Body of pancreas (tissue), 4 donors: Measurements from ENCODE around the gene CFAP97D2. TPM values are rescaled to one million over a fixed set of nuclear protein-coding genes. Genes with fewer than 3 reads are reported as not detected.

Source experiments
- ATAC-seq: fragments of 150-250 bp; one replicate; pipeline ENCODE4 v1.9.1; 2016
- DNase-seq, 4 donors: peaks; one replicate each; pipeline ENCODE4 v3.0.0-alpha.2; 2019
- H3K27ac ChIP-seq, 4 donors: fragments of 200-600 bp; sonication (generic); 1 replicate in 3 of 4; 2 replicates in 1 of 4; pipeline versions ENCODE4 v1.5.1 to v1.6.1; 2016 to 2019; ENCODE audit warnings: mild to moderate bottlenecking in 1 of 4, mixed read lengths in 1 of 4, moderate library complexity in 1 of 4
- H3K27me3 ChIP-seq, 2 donors: fragments of 200-600 bp; sonication (generic); one replicate each; pipeline ENCODE4 v1.6.0; 2016; ENCODE audit warnings: mild to moderate bottlenecking in 1 of 2
- H3K36me3 ChIP-seq, 2 donors: fragments of 200-600 bp; sonication (generic); replicated peaks in 1 of 2; 2 replicates each; pipeline ENCODE4 v1.5.1; 2016; ENCODE audit warnings: low read depth in 2 of 2; ENCODE audit not compliant: insufficient read depth in 1 of 2
- H3K4me1 ChIP-seq: fragments of 200-600 bp; sonication (generic); one replicate; pipeline ENCODE4 v1.6.0; 2016
- H3K4me3 ChIP-seq, 2 donors: fragments of 200-600 bp; sonication (generic); 1 replicate in 1 of 2; 2 replicates in 1 of 2; pipeline ENCODE4 v1.5.1; 2016 to 2019
- H3K9me3 ChIP-seq, 3 donors: fragments of 200-600 bp; sonication (generic); 1 replicate in 2 of 3; 2 replicates in 1 of 3; pipeline ENCODE4 v1.5.1; 2016
- POLR2A ChIP-seq, 3 donors: fragments of 450-650 bp; IDR thresholded peaks; one replicate each; pipeline ENCODE4 v1.6.1; 2016; ENCODE audit warnings: antibody characterized with exemption in 3 of 3, mild to moderate bottlenecking in 2 of 3
- WGBS, 2 donors: methylation state at CpG; one replicate each; pipeline ENCODE4 v1.1.5; 2017; 5-methylcytosine and 5-hydroxymethylcytosine counted together
- intact Hi-C: fragments of 100-400 bp; cut with DNase I; formaldehyde crosslinking; loops from one replicate; pipeline ENCODE4 v1.15.1; 2023
- microRNA-seq, 2 donors: library from miRNA; unstranded; fragments of <30 nt; microRNA quantifications; one replicate each; pipeline ENCODE4, GENCODE V29; 2016; ENCODE audit warnings: borderline number of aligned reads in 2 of 2, borderline replicate concordance in 2 of 2
- small RNA-seq: library from RNA; depleted of rRNA; stranded (forward); fragments of <200 nt; gene quantifications from one replicate; pipeline ENCODE3, GENCODE V24; 2016
- total RNA-seq, 2 donors: library from RNA; depleted of rRNA; stranded (reverse); fragments of >200 nt; gene quantifications; one replicate each; pipeline ENCODE4 v1.1.0, GENCODE V29; 2016
- TF ChIP-seq, protein P1 (sequence below), 7 experiments: fragments of 450-650 bp in 4 of 7; fragments of 200-600 bp in 3 of 7; sonication (generic) in 3 of 7; IDR thresholded peaks; one replicate each; pipeline ENCODE4 v1.5.1; 2016 to 2019; ENCODE audit warnings: antibody characterized with exemption in 7 of 7

Gene CFAP97D2
- total RNA-seq, 2 donors from 2014 or later, result not detected

DNA sequence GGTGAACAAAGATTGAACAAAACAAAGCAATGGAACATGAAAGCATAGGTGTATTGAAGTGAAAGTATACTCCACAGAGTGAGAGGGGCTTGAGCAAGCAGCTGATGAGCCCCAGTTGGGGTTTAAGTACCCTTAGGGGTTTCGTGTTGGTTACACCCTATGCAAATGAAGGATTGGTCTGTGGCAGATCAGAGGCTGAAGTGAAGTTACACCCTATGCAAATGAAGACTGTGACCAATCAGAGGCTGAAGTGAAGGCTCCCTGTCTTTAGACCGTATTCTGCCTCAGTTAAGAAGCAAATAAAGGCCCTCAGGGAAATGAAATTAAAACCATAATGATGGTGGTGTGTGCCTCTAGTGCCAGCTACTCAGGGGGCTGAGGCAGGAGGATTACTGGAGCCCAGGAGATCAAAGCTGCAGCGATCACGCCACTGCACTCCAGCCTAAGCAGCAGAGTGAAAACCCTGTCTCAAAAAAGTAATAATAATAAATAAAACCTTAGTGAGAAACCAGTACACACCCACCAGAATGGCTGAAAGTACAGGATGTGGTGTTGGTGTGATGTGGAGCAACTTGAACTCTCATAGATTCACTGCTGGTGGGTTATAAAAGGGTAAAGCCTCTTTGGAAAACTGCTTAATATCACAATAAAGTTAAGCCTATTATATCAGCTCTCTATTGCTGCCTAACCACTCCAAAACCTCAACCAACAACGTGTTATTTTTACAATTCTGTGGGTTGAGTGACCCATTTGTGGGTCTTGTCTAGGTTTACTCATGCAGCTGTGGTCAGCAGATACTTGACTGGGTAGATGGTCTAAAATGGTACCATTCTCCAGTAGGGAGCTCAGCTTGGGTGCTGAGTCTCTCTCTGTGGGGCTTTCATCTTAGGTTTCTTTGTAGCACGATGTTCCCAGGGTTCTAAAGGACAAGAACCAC lies 89.6 kb downstream of the CFAP97D2 start:
- H3K36me3 ChIP-seq, result peaks cover 3 to 19% of the 10 kb centered on the region in 2 donors
- 91 to 93% methylated on average over 6 of the region's 6 CpGs for WGBS, 2 donors
- H3K4me3 ChIP-seq, result no peak overlapping the region
- H3K27ac ChIP-seq, result no peak overlapping the region
- no peak for DNase-seq
- TF ChIP-seq, protein P1, sequence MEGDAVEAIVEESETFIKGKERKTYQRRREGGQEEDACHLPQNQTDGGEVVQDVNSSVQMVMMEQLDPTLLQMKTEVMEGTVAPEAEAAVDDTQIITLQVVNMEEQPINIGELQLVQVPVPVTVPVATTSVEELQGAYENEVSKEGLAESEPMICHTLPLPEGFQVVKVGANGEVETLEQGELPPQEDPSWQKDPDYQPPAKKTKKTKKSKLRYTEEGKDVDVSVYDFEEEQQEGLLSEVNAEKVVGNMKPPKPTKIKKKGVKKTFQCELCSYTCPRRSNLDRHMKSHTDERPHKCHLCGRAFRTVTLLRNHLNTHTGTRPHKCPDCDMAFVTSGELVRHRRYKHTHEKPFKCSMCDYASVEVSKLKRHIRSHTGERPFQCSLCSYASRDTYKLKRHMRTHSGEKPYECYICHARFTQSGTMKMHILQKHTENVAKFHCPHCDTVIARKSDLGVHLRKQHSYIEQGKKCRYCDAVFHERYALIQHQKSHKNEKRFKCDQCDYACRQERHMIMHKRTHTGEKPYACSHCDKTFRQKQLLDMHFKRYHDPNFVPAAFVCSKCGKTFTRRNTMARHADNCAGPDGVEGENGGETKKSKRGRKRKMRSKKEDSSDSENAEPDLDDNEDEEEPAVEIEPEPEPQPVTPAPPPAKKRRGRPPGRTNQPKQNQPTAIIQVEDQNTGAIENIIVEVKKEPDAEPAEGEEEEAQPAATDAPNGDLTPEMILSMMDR (IDR thresholded peaks at IDR 0.05), result no peak
- TF ChIP-seq POLR2A (IDR thresholded peaks at IDR 0.05), result no peak
- no peaks in the 10 kb centered on the region for H3K27me3 ChIP-seq
- ATAC-seq, result no peak
- H3K4me1 ChIP-seq, result no peaks in the 10 kb centered on the region
- intact Hi-C loops, result no loop called here
- H3K9me3 ChIP-seq, result no peaks in the 10 kb centered on the region

DNA sequence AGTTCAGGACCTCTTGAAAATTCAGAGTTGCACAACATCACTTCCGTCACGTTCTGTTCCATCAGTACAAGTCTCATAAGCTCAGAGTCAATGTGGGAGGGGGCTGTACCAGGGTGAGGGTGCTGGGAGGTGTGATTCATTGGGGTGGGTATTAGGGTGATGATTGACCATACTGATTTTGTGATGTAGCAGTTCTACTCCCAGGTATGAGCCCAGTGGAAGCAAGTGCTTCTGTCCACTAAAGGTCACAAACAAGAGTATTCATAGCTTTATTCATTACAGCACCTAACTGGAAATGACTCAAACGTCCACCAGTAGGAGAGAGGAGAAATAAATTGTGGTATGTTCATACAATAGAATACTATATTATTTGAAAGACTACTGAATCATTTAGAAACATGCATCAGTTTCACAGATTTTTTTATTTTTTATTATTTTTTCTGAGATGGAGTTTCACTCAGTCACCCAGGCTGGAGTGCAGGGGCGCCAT lies 90.3 kb downstream of the CFAP97D2 start:
- no peaks in the 10 kb centered on the region for H3K27me3 ChIP-seq
- WGBS, 2 donors, result 80 to 87% methylated on average over 4 of the region's 4 CpGs
- H3K4me3 ChIP-seq, result no peak overlapping the region
- no peak for ATAC-seq
- intact Hi-C loops, result no loop called here
- peaks cover 0 to 15% of the 10 kb centered on the region in 2 donors for H3K36me3 ChIP-seq
- no peak for DNase-seq
- H3K27ac ChIP-seq, result no peak overlapping the region
- H3K9me3 ChIP-seq, result no peaks in the 10 kb centered on the region
- H3K4me1 ChIP-seq, result no peaks in the 10 kb centered on the region
- TF ChIP-seq, protein P1 (IDR thresholded peaks at IDR 0.05), result no peak
- no peak for TF ChIP-seq POLR2A (IDR thresholded peaks at IDR 0.05)

Small RNAs within 50 kb of the gene (microRNA-seq; reads per million reads assigned to microRNA genes)
- gene MIR548AR, result 0 reads per million in 2 donors

Small RNAs within 50 kb of the gene (small RNA-seq; reads per million reads assigned to genes)
- not detected for gene MIR548AR

Other genes with a start within 250 kb of the CFAP97D2 start
- gene C13orf46, start 205.2 kb upstream of the CFAP97D2 start, total RNA-seq, result 10 to 100 TPM; 28.8 to 38.6 TPM
- 10 to 100 TPM; 10.2 to 19.2 TPM for gene RASA3, start 46.6 kb upstream of the CFAP97D2 start, total RNA-seq
- 10 to 100 TPM; 46.7 to 63.9 TPM for gene CDC16, start 55.6 kb downstream of the CFAP97D2 start, total RNA-seq
- 10 to 100 TPM; 33.9 to 35.8 TPM for gene UPF3A, start 102.3 kb downstream of the CFAP97D2 start, total RNA-seq
- 10 to 100 TPM in 1 of 2 donors, 1 to 10 TPM in 1; 5.9 to 10.6 TPM for gene CHAMP1, start 135.2 kb downstream of the CFAP97D2 start, total RNA-seq